Activated CD4-positive, alpha-beta T cell treated with anti-CD3 and anti-CD28 coated beads for 1 hour (primary cell): Measurements from ENCODE around the gene AHCTF1.
"Not testable (repeated sequence)": the region's sequence is repeated elsewhere in the genome, so short reads cannot be mapped to it uniquely, and the experiment has no call there.

ENCODE experiments used
- DNase-seq: peaks from one replicate; pipeline ENCODE4 v3.0.0-alpha.2; 2020

Gene AHCTF1

GRCh38 chr1:246916026-246916923 lies 15.5 kb downstream of the AHCTF1 start:
- not testable (repeated sequence) for DNase-seq

- DNase-seq: no peak
Measured at GRCh38 chr1:246907472-246907871, 24.3 kb downstream of the AHCTF1 start.

GRCh38 chr1:246906833-246907232 lies 24.9 kb downstream of the AHCTF1 start:
- no peak for DNase-seq

- DNase-seq: no peak
Measured at GRCh38 chr1:246901874-246902273, 29.9 kb downstream of the AHCTF1 start.

GRCh38 chr1:246897302-246897701 lies 34.4 kb downstream of the AHCTF1 start:
- DNase-seq: no peak

- no peak for DNase-seq
Measured at GRCh38 chr1:246893191-246893939, 38.4 kb downstream of the AHCTF1 start.

- DNase-seq: no peak
Measured at GRCh38 chr1:246891105-246891504, 40.6 kb downstream of the AHCTF1 start.

GRCh38 chr1:246888522-246888921 lies 43.2 kb downstream of the AHCTF1 start:
- DNase-seq: no peak

- not testable (repeated sequence) for DNase-seq
Measured at GRCh38 chr1:246885389-246885788, 46.4 kb downstream of the AHCTF1 start.

GRCh38 chr1:246878551-246878950 lies 53.2 kb downstream of the AHCTF1 start:
- DNase-seq: no peak

- no peak for DNase-seq
Measured at GRCh38 chr1:246876431-246876830, 55.3 kb downstream of the AHCTF1 start.

GRCh38 chr1:246875041-246876026 lies 56.4 kb downstream of the AHCTF1 start:
- no peak for DNase-seq

GRCh38 chr1:246865921-246866320 lies 65.8 kb downstream of the AHCTF1 start:
- no peak for DNase-seq

GRCh38 chr1:246863791-246864190 lies 68.0 kb downstream of the AHCTF1 start:
- DNase-seq: not testable (repeated sequence)

GRCh38 chr1:246860401-246860800 lies 71.3 kb downstream of the AHCTF1 start:
- no peak for DNase-seq

- no peak for DNase-seq
Measured at GRCh38 chr1:246856371-246856770, 75.4 kb downstream of the AHCTF1 start.

- DNase-seq: not testable (repeated sequence)
Measured at GRCh38 chr1:246850640-246851039, 81.1 kb downstream of the AHCTF1 start.

- DNase-seq: no peak
Measured at GRCh38 chr1:246843876-246844275, 87.9 kb downstream of the AHCTF1 start.

- not testable (repeated sequence) for DNase-seq
Measured at GRCh38 chr1:246840761-246841160, 91.0 kb downstream of the AHCTF1 start.

- DNase-seq: no peak
Measured at GRCh38 chr1:246838118-246838456, 93.7 kb downstream of the AHCTF1 start.

- DNase-seq: no peak
Measured at GRCh38 chr1:246837418-246838117, 94.2 kb downstream of the AHCTF1 start.
